Neural progenitor cell (in vitro differentiated cells): ENCODE results near the gene AMPH.

ENCODE experiments used
- EZH2phosphoT487 ChIP-seq: fragments of 200-600 bp; sonication (generic); IDR thresholded peaks from 2 replicates; pipeline ENCODE4 v1.6.1; 2017; ENCODE audit warnings: antibody characterized with exemption
- TF ChIP-seq, protein P1 (sequence below): fragments of 200-600 bp; sonication (generic); IDR thresholded peaks from 2 replicates; pipeline ENCODE4 v1.5.1; 2017; ENCODE audit warnings: antibody characterized with exemption, mild to moderate bottlenecking

DNA sequence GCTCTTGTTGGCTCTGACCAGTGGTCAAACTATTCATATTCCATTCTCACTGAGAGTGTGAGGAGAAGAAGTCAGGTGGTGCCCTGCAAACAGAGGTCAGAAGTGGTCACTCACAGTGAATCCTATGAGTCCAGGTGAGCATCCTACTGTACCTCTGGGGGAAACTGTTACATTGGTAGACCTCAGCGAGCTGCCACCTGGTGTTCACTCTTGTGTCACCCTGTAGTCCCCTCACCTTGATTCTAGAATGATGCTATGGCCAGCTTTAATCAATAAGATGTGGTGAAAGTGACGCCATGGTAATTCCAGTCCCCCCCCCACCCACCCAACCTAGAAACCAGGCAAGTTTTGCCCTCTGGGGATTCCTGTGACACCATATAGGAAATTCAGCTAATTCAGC lies 1.2 kb upstream of the AMPH start:
- TF ChIP-seq, protein P1, sequence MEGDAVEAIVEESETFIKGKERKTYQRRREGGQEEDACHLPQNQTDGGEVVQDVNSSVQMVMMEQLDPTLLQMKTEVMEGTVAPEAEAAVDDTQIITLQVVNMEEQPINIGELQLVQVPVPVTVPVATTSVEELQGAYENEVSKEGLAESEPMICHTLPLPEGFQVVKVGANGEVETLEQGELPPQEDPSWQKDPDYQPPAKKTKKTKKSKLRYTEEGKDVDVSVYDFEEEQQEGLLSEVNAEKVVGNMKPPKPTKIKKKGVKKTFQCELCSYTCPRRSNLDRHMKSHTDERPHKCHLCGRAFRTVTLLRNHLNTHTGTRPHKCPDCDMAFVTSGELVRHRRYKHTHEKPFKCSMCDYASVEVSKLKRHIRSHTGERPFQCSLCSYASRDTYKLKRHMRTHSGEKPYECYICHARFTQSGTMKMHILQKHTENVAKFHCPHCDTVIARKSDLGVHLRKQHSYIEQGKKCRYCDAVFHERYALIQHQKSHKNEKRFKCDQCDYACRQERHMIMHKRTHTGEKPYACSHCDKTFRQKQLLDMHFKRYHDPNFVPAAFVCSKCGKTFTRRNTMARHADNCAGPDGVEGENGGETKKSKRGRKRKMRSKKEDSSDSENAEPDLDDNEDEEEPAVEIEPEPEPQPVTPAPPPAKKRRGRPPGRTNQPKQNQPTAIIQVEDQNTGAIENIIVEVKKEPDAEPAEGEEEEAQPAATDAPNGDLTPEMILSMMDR = no peak
- TF ChIP-seq EZH2phosphoT487 = no peak
